ENCODE measurements around the gene KIZ. TPM values are rescaled to one million over a fixed set of nuclear protein-coding genes. Genes with fewer than 3 reads are reported as not detected.
A peak's percentile ranks its signal among the peaks of the same experiment; 100 is the strongest.

The KIZ gene
- total and polyA plus RNA-seq, 2 experiments from 2014 or later, result 58.3 to 63.6 TPM

- H3K27ac Mint-ChIP-seq, result peak overlapping the region; percentile 98
- H3K27ac ChIP-seq (ENCODE audit: low read depth), result peak overlapping the region; percentile 96
Measured at GRCh38 chr20:21190869-21191268, 65.0 kb downstream of the KIZ start.

GRCh38 chr20:21191839-21192238, 66.0 kb downstream of the KIZ start:
- Histone ChIP-seq H3K36me3 (ENCODE audit: insufficient read depth) (no peaks in the 10 kb centered on the region), H3K4me1 (ENCODE audit: insufficient read depth) (peaks cover 31% of the 10 kb centered on the region), H3K79me2 (replicated peaks; ENCODE audit: insufficient read depth) (0 out of 2 replicates have a peak, but pooled peaks cover 4% of the 10 kb centered on the region), H3F3A (replicated peaks; ENCODE audit: low read depth) (peaks cover 5% of the 10 kb centered on the region), H4K20me1 (replicated peaks; ENCODE audit: insufficient read depth) (no peaks in the 10 kb centered on the region), H3K4me3 (peak overlapping the region; percentile 36), H2AFZ (no peak overlapping the region), H3K9me2 (ENCODE audit: insufficient read depth) (no peaks in the 10 kb centered on the region), H3K27me3 (ENCODE audit: insufficient read depth) (no peaks in the 10 kb centered on the region), H3K4me2 (peak overlapping the region; percentile 42), H3K27ac (ENCODE audit: low read depth) (peak overlapping the region; percentile 96)
- peak; percentile 76 for ATAC-seq
- peak; percentile 92 for DNase-seq (ENCODE audit: low spot score)
- Mint-ChIP-seq H3K27me3 (ENCODE audit: insufficient read depth, low read depth, poor library complexity) (peaks cover 12% of the 10 kb centered on the region), H3K9me3 (no peaks in the 10 kb centered on the region), H3K4me1 (peaks cover 61% of the 10 kb centered on the region), H3K36me3 (ENCODE audit: low read depth) (no peaks in the 10 kb centered on the region; the same call in 2 of the 3 replicates), H3K4me3 (peak overlapping the region; percentile 68), H3K27ac (peak overlapping the region; percentile 98)
- TF ChIP-seq, protein P1, sequence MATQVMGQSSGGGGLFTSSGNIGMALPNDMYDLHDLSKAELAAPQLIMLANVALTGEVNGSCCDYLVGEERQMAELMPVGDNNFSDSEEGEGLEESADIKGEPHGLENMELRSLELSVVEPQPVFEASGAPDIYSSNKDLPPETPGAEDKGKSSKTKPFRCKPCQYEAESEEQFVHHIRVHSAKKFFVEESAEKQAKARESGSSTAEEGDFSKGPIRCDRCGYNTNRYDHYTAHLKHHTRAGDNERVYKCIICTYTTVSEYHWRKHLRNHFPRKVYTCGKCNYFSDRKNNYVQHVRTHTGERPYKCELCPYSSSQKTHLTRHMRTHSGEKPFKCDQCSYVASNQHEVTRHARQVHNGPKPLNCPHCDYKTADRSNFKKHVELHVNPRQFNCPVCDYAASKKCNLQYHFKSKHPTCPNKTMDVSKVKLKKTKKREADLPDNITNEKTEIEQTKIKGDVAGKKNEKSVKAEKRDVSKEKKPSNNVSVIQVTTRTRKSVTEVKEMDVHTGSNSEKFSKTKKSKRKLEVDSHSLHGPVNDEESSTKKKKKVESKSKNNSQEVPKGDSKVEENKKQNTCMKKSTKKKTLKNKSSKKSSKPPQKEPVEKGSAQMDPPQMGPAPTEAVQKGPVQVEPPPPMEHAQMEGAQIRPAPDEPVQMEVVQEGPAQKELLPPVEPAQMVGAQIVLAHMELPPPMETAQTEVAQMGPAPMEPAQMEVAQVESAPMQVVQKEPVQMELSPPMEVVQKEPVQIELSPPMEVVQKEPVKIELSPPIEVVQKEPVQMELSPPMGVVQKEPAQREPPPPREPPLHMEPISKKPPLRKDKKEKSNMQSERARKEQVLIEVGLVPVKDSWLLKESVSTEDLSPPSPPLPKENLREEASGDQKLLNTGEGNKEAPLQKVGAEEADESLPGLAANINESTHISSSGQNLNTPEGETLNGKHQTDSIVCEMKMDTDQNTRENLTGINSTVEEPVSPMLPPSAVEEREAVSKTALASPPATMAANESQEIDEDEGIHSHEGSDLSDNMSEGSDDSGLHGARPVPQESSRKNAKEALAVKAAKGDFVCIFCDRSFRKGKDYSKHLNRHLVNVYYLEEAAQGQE (IDR thresholded peaks at IDR 0.05; ENCODE audit: unreplicated experiment), result peak; percentile 48
- no peak for TF ChIP-seq ZNF331 (CRISPR knock-in tag; IDR thresholded peaks at IDR 0.05; ENCODE audit: low read depth)
- no peak for TF ChIP-seq JUNB (IDR thresholded peaks at IDR 0.05; ENCODE audit: unreplicated experiment)
- peak; percentile 37; the same call in 1 of the 2 replicates for TF ChIP-seq CREB1 (CRISPR knock-in tag; IDR thresholded peaks at IDR 0.05; ENCODE audit: low read depth)
- peak; percentile 48; the same call in 1 of the 2 replicates for TF ChIP-seq POLR2AphosphoS5 (IDR thresholded peaks at IDR 0.05; ENCODE audit: low read depth)

More at GRCh38 chr20:21190869-21191268, 65.0 kb downstream of the KIZ start:
- no peaks in the 10 kb centered on the region for H4K20me1 ChIP-seq (replicated peaks; ENCODE audit: insufficient read depth)
- no peaks in the 10 kb centered on the region for H3K9me2 ChIP-seq (ENCODE audit: insufficient read depth)
- H3K79me2 ChIP-seq (replicated peaks; ENCODE audit: insufficient read depth), result 0 out of 2 replicates have a peak, but pooled peaks cover 4% of the 10 kb centered on the region
- H3K27me3 ChIP-seq (ENCODE audit: insufficient read depth), result no peaks in the 10 kb centered on the region
- Mint-ChIP-seq H3K36me3 (ENCODE audit: low read depth) (peaks cover 3% of the 10 kb centered on the region), H3K4me1 (peaks cover 59% of the 10 kb centered on the region), H3K27me3 (ENCODE audit: insufficient read depth, low read depth, poor library complexity) (peaks cover 8% of the 10 kb centered on the region), H3K9me3 (no peaks in the 10 kb centered on the region), H3K4me3 (peak overlapping the region; percentile 68)
- no peak for DNase-seq (ENCODE audit: low spot score)
- peak overlapping the region; percentile 42 for H3K4me2 ChIP-seq
- no peak overlapping the region for H2AFZ ChIP-seq
- peaks cover 29% of the 10 kb centered on the region for H3K4me1 ChIP-seq (ENCODE audit: insufficient read depth)
- peaks cover 5% of the 10 kb centered on the region for H3F3A ChIP-seq (replicated peaks; ENCODE audit: low read depth)
- peak; percentile 2; the same call in 1 of the 3 replicates for ATAC-seq
- H3K4me3 ChIP-seq, result peak overlapping the region; percentile 31
- no peaks in the 10 kb centered on the region for H3K36me3 ChIP-seq (ENCODE audit: insufficient read depth)
- TF ChIP-seq JUNB (IDR thresholded peaks at IDR 0.05; ENCODE audit: unreplicated experiment), result no peak
- TF ChIP-seq ZNF331 (CRISPR knock-in tag; IDR thresholded peaks at IDR 0.05; ENCODE audit: low read depth), result no peak
- TF ChIP-seq POLR2AphosphoS5 (IDR thresholded peaks at IDR 0.05; ENCODE audit: low read depth), result no peak

GRCh38 chr20:21202259-21202658, 76.4 kb downstream of the KIZ start:
- Histone ChIP-seq H3K4me2 (no peak overlapping the region; the same call in 1 of the 2 replicates), H3K36me3 (ENCODE audit: insufficient read depth) (peaks cover 4% of the 10 kb centered on the region; the same call in 1 of the 2 replicates), H2AFZ (no peak overlapping the region), H3K27me3 (ENCODE audit: insufficient read depth) (no peaks in the 10 kb centered on the region), H3F3A (replicated peaks; ENCODE audit: low read depth) (peaks cover 4% of the 10 kb centered on the region; the same call in 1 of the 2 replicates), H3K9me2 (ENCODE audit: insufficient read depth) (no peaks in the 10 kb centered on the region), H3K27ac (ENCODE audit: low read depth) (peak overlapping the region; percentile 50), H3K79me2 (replicated peaks; ENCODE audit: insufficient read depth) (0 out of 2 replicates have a peak, but pooled peaks cover 5% of the 10 kb centered on the region), H3K4me1 (ENCODE audit: insufficient read depth) (peaks cover 28% of the 10 kb centered on the region), H3K4me3 (no peak overlapping the region), H4K20me1 (replicated peaks; ENCODE audit: insufficient read depth) (no peaks in the 10 kb centered on the region)
- no peak for DNase-seq (ENCODE audit: low spot score)
- Mint-ChIP-seq H3K9me3 (no peaks in the 10 kb centered on the region), H3K27me3 (ENCODE audit: insufficient read depth, low read depth, poor library complexity) (peaks cover 3% of the 10 kb centered on the region), H3K4me3 (no peak overlapping the region), H3K36me3 (ENCODE audit: low read depth) (peaks cover 15% of the 10 kb centered on the region), H3K4me1 (peaks cover 36% of the 10 kb centered on the region), H3K27ac (no peak overlapping the region)
- ATAC-seq, result no peak
- TF ChIP-seq, protein P2, sequence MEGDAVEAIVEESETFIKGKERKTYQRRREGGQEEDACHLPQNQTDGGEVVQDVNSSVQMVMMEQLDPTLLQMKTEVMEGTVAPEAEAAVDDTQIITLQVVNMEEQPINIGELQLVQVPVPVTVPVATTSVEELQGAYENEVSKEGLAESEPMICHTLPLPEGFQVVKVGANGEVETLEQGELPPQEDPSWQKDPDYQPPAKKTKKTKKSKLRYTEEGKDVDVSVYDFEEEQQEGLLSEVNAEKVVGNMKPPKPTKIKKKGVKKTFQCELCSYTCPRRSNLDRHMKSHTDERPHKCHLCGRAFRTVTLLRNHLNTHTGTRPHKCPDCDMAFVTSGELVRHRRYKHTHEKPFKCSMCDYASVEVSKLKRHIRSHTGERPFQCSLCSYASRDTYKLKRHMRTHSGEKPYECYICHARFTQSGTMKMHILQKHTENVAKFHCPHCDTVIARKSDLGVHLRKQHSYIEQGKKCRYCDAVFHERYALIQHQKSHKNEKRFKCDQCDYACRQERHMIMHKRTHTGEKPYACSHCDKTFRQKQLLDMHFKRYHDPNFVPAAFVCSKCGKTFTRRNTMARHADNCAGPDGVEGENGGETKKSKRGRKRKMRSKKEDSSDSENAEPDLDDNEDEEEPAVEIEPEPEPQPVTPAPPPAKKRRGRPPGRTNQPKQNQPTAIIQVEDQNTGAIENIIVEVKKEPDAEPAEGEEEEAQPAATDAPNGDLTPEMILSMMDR (conservative IDR thresholded peaks at IDR 0.05; ENCODE audit: low read depth in 2 of 2), result no peak
- no peak for TF ChIP-seq CREB1 (CRISPR knock-in tag; IDR thresholded peaks at IDR 0.05; ENCODE audit: low read depth)
- no peak for TF ChIP-seq JUNB (IDR thresholded peaks at IDR 0.05; ENCODE audit: unreplicated experiment)
- TF ChIP-seq POLR2AphosphoS5 (IDR thresholded peaks at IDR 0.05; ENCODE audit: low read depth), result no peak
- TF ChIP-seq, protein P1 (IDR thresholded peaks at IDR 0.05; ENCODE audit: unreplicated experiment), result no peak
- no peak for TF ChIP-seq ETS1 (IDR thresholded peaks at IDR 0.05)

Data from GM23338 (cell line).